Osteoblast (primary cell): ENCODE data around the gene USF3. TPM values are rescaled to one million over a fixed set of nuclear protein-coding genes. Genes with fewer than 3 reads are reported as not detected.

Experiments
- DNase-seq: peaks from one replicate; pipeline ENCODE4 v3.0.0; 2011; ENCODE audit warnings: low spot score, mixed read lengths; ENCODE audit not compliant: insufficient read length; ENCODE audit errors: missing footprints
- H2AFZ ChIP-seq: 2 replicates; pipeline ENCODE4 v1.6.0; 2011; ENCODE audit warnings: mild to moderate bottlenecking, low read length
- H3K27ac ChIP-seq: 2 replicates; pipeline ENCODE4 v1.5.1; 2011; ENCODE audit warnings: mild to moderate bottlenecking, low read depth, low read length, moderate library complexity
- H3K27me3 ChIP-seq: 2 replicates; pipeline ENCODE4 v1.6.0; 2012; ENCODE audit warnings: mild to moderate bottlenecking, control low read depth, inconsistent platforms, low read length, moderate library complexity; ENCODE audit not compliant: insufficient read depth
- H3K36me3 ChIP-seq: 2 replicates; pipeline ENCODE4 v1.5.1; 2011; ENCODE audit warnings: mild to moderate bottlenecking, low read length, control low read depth, moderate library complexity; ENCODE audit not compliant: insufficient read depth
- H3K4me1 ChIP-seq: 2 replicates; pipeline ENCODE4 v1.5.1; 2011; ENCODE audit warnings: mild to moderate bottlenecking, low read length, control low read depth, moderate library complexity; ENCODE audit not compliant: insufficient read depth
- H3K4me2 ChIP-seq: 2 replicates; pipeline ENCODE4 v1.6.0; 2011; ENCODE audit warnings: mild to moderate bottlenecking, low read length; ENCODE audit not compliant: insufficient read depth
- H3K4me3 ChIP-seq: fragments of 200-600 bp; sonication (generic); 3 replicates; pipeline ENCODE4 v1.5.1; 2012; ENCODE audit warnings: mild to moderate bottlenecking, low read length, inconsistent platforms; ENCODE audit not compliant: insufficient read depth
- H3K79me2 ChIP-seq: 2 replicates; pipeline ENCODE4 v1.6.0; 2012; ENCODE audit warnings: mild to moderate bottlenecking, low read length, control low read depth, inconsistent platforms; ENCODE audit not compliant: insufficient read depth
- H3K9me3 ChIP-seq: 2 replicates; pipeline ENCODE4 v1.5.1; 2011; ENCODE audit warnings: low read depth, low read length, control low read depth
- H4K20me1 ChIP-seq: 2 replicates; pipeline ENCODE4 v1.6.0; 2012; ENCODE audit warnings: mild to moderate bottlenecking, low read length, control low read depth; ENCODE audit not compliant: insufficient read depth
- total RNA-seq: library from RNA; depleted of rRNA; stranded (reverse); fragments of >200 nt; gene quantifications from 2 replicates; pipeline ENCODE4 v1.2.3, GENCODE V29; 2012
- TF ChIP-seq, protein P1 (sequence below): IDR thresholded peaks from 2 replicates; pipeline ENCODE4 v1.5.1; 2011; ENCODE audit warnings: mild to moderate bottlenecking, low read depth, low read length, moderate library complexity; ENCODE audit errors: extremely low read depth

Gene USF3, protein sequence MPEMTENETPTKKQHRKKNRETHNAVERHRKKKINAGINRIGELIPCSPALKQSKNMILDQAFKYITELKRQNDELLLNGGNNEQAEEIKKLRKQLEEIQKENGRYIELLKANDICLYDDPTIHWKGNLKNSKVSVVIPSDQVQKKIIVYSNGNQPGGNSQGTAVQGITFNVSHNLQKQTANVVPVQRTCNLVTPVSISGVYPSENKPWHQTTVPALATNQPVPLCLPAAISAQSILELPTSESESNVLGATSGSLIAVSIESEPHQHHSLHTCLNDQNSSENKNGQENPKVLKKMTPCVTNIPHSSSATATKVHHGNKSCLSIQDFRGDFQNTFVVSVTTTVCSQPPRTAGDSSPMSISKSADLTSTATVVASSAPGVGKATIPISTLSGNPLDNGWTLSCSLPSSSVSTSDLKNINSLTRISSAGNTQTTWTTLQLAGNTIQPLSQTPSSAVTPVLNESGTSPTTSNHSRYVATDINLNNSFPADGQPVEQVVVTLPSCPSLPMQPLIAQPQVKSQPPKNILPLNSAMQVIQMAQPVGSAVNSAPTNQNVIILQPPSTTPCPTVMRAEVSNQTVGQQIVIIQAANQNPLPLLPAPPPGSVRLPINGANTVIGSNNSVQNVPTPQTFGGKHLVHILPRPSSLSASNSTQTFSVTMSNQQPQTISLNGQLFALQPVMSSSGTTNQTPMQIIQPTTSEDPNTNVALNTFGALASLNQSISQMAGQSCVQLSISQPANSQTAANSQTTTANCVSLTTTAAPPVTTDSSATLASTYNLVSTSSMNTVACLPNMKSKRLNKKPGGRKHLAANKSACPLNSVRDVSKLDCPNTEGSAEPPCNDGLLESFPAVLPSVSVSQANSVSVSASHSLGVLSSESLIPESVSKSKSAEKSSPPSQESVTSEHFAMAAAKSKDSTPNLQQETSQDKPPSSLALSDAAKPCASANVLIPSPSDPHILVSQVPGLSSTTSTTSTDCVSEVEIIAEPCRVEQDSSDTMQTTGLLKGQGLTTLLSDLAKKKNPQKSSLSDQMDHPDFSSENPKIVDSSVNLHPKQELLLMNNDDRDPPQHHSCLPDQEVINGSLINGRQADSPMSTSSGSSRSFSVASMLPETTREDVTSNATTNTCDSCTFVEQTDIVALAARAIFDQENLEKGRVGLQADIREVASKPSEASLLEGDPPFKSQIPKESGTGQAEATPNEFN (N-terminal part only)
- 10.5 and 11.2 TPM in 2 replicates for total RNA-seq

DNA sequence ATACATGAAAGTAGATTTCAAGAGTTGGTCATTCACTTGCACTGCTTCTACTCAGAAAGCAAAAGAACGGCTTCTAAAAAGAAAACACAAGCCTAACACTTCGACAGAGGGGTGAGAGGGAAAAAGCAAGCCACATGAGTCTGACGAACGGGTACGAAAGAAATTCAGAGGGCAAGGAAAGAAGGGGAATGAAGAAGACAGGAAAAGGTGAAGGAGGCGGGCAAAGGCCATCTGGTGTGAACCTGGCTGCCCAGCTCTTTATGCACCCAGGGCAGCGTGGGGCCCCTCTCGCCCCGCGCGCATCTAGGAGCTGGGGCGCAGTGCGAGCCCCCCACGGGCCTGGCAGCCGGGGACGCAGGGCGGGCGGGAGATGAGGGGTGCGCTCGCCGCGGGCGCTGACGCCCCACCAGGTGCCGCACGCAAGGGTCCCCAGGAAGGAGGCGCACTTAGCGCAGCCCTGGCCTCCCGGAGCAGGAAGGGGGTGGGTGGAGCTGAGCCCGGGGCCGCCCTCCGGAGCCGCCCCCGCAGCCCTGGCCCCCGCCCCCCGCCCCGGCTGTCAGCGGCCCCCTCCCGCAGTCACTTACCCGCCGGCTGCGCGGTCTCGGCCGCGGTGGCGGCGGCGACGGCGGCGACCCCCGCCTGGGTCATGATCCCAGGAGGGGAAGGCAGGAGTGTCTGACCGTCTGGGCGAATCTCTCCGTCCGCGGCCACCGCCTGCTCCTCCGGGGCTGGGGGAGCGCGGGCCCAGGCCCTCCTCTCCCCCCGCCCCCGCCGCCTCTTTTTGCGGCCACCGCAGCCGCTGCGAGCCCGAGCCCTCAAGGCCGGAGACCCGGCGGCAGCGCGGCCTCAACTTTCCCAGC, at the start of gene USF3:
Gene USF3 (minus strand): TSS at position 857 of the 860 bp plus-strand sequence. CDS start 21,764 bp downstream, outside the sequence.
- peak within 1 kb of the TSS; percentile 98 for H3K4me2 ChIP-seq
- peak within 1 kb of the TSS; percentile 83 for H3K27ac ChIP-seq
- peaks cover 12% of the 10 kb centered on the region for H3K4me1 ChIP-seq
- no peaks in the 10 kb centered on the region for H3K9me3 ChIP-seq
- no peaks in the 10 kb centered on the region for H3K36me3 ChIP-seq
- no peaks in the 10 kb centered on the region for H3K27me3 ChIP-seq
- H4K20me1 ChIP-seq, result peaks cover 18% of the 10 kb centered on the region
- DNase-seq, result peak; percentile 96
- H3K79me2 ChIP-seq, result peaks cover 50% of the 10 kb centered on the region
- TF ChIP-seq, protein P1, sequence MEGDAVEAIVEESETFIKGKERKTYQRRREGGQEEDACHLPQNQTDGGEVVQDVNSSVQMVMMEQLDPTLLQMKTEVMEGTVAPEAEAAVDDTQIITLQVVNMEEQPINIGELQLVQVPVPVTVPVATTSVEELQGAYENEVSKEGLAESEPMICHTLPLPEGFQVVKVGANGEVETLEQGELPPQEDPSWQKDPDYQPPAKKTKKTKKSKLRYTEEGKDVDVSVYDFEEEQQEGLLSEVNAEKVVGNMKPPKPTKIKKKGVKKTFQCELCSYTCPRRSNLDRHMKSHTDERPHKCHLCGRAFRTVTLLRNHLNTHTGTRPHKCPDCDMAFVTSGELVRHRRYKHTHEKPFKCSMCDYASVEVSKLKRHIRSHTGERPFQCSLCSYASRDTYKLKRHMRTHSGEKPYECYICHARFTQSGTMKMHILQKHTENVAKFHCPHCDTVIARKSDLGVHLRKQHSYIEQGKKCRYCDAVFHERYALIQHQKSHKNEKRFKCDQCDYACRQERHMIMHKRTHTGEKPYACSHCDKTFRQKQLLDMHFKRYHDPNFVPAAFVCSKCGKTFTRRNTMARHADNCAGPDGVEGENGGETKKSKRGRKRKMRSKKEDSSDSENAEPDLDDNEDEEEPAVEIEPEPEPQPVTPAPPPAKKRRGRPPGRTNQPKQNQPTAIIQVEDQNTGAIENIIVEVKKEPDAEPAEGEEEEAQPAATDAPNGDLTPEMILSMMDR, result no peak
- H2AFZ ChIP-seq, result peak within 1 kb of the TSS; percentile 100
- H3K4me3 ChIP-seq, result peak within 1 kb of the TSS; percentile 95

DNA sequence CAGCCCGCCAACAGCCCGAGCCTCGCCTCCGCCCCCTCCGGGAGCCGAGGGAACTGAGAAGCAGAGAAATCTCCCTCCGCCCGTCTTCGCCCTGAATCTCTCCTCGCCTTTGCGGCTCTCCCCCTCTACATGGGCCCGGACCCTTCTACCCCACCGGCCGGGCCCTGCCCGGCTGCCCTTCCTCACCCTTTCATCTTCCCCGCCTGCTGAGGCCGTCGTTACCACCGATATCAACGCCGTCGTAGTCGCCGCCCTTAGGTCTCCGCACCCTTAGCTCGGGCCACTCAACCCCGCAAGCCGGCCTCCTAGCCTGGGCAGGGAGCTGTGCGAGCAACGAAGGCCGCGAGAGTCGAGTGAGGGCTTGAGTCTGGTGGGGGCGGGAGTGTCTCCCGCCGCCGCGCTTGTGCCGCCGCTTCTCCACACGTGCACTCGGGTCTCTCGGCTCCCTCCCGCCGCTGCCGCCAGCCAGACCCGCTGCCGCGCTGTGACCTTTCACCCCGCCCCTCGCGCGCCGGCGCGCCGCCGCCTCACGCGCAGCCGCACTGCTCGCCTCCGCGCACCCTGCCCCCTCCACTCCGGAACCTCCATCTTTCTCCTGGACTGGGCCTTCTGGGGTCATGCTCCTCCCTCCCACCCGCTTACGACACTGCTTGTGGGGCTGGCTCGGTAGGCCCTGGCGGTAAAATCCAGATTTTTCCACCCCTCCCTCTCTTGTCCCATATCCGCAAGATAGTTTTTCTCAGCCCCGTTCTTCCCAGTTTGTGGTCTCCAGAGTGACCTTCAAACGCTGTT, 49.5 kb upstream of the USF3 start, which contains the start of gene NAA50:
Gene NAA50 (minus strand): TSS at position 494 of the 792 bp plus-strand sequence. CDS start 300 bp downstream, at position 194.
- Histone ChIP-seq H3K79me2 (peaks cover 90% of the 10 kb centered on the region), H3K4me1 (peaks cover 46% of the 10 kb centered on the region), H3K9me3 (no peaks in the 10 kb centered on the region), H4K20me1 (peaks cover 29% of the 10 kb centered on the region), H2AFZ (peak within 1 kb of the TSS; percentile 88), H3K27me3 (no peaks in the 10 kb centered on the region), H3K4me3 (peak within 1 kb of the TSS; percentile 93), H3K36me3 (no peaks in the 10 kb centered on the region), H3K4me2 (peak within 1 kb of the TSS; percentile 89), H3K27ac (peak within 1 kb of the TSS; percentile 100)
- TF ChIP-seq, protein P1, result no peak
- DNase-seq, result peak; percentile 92

DNA sequence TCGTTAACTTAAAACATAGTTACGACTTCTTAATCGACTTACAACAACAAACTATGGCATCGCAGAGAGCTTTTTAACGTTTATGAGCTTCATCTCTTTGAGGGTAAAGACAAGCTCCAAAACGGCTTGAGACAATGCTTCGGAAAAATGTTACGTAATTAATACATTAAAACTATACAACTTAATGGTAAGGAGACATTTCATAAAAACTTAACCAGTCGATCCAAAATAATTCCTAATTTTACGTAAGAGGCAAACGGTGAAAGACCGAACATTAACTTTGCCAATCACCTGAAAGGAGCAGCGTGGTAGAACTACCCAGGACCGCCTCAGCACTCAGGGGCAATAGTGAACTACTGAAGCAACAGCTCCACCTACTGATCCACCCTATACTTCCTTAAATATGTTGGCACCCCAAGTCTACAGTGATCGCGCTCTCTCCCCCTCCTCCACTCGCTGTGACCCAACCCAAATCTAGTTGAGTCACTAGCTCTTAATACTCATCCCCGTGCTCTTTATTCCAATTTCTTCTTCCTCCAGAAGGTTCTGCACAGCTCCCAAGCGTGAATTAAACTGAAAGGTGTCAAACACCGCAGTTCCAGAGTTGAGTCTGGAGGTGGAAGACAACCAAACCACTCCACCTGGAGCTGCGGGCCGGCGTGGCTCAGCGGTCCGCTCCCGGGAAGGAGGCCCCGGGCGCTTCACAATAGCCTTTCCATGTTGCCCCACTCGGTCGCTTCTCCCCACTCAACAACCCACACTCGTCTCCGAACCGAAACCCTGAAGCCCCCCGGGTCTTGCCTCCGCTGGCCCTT, 48.7 kb upstream of the USF3 start:
- peaks cover 91% of the 10 kb centered on the region for H3K79me2 ChIP-seq
- H3K4me1 ChIP-seq, result peaks cover 47% of the 10 kb centered on the region
- no peaks in the 10 kb centered on the region for H3K36me3 ChIP-seq
- H3K27me3 ChIP-seq, result no peaks in the 10 kb centered on the region
- peak overlapping the region; percentile 13 for H2AFZ ChIP-seq
- peak overlapping the region; percentile 89 for H3K4me2 ChIP-seq
- peak overlapping the region; percentile 100 for H3K27ac ChIP-seq
- peak; percentile 94 for DNase-seq
- peak overlapping the region; percentile 93 for H3K4me3 ChIP-seq
- H4K20me1 ChIP-seq, result peaks cover 33% of the 10 kb centered on the region
- H3K9me3 ChIP-seq, result no peaks in the 10 kb centered on the region
- TF ChIP-seq, protein P1, result peak; percentile 71
